C4-2B (cell line): Measurements from ENCODE around the gene EPHB6.

ENCODE experiments used
- H3K27ac ChIP-seq: fragments of 450-650 bp; 2 replicates; pipeline ENCODE4 v1.5.1; 2017
- CTCF ChIP-seq: fragments of 450-650 bp; conservative IDR thresholded peaks from 2 replicates; pipeline ENCODE4 v1.5.1; 2017; ENCODE audit warnings: mild to moderate bottlenecking
- ZFX ChIP-seq: fragments of 450-650 bp; IDR thresholded peaks from 2 replicates; pipeline ENCODE4 v1.6.1; 2017

The EPHB6 gene

GRCh38 chr7:142910031-142910433, 55.2 kb downstream of the EPHB6 start:
- no peak for TF ChIP-seq ZFX
- TF ChIP-seq CTCF, result no peak; the same call in 1 of the 2 replicates
- no peak overlapping the region for H3K27ac ChIP-seq

GRCh38 chr7:142910481-142910880, 55.6 kb downstream of the EPHB6 start:
- H3K27ac ChIP-seq, result no peak overlapping the region
- TF ChIP-seq ZFX, result no peak
- TF ChIP-seq CTCF, result no peak

- TF ChIP-seq CTCF, result no peak
- TF ChIP-seq ZFX, result no peak
- H3K27ac ChIP-seq, result no peak overlapping the region; the same call in 1 of the 2 replicates
Observed at GRCh38 chr7:142913051-142913450, 58.2 kb downstream of the EPHB6 start.

- H3K27ac ChIP-seq, result peak overlapping the region; percentile 58
- TF ChIP-seq ZFX, result no peak
- no peak for TF ChIP-seq CTCF
Observed at GRCh38 chr7:142913566-142913965, 58.7 kb downstream of the EPHB6 start.

GRCh38 chr7:142914121-142914520, 59.2 kb downstream of the EPHB6 start:
- TF ChIP-seq ZFX (no peak), CTCF (no peak)

GRCh38 chr7:142915315-142915714, 60.4 kb downstream of the EPHB6 start:
- H3K27ac ChIP-seq, result peak overlapping the region; percentile 58; the same call in 1 of the 2 replicates

More at GRCh38 chr7:142914121-142914520, 59.2 kb downstream of the EPHB6 start:
- H3K27ac ChIP-seq, result peak overlapping the region; percentile 58

GRCh38 chr7:142916508-142916907, 61.6 kb downstream of the EPHB6 start:
- TF ChIP-seq ZFX (no peak), CTCF (no peak)
- no peak overlapping the region for H3K27ac ChIP-seq

More at GRCh38 chr7:142915315-142915714, 60.4 kb downstream of the EPHB6 start:
- no peak for TF ChIP-seq CTCF
